ENCODE data around the gene HDGF.

The HDGF gene

DNA sequence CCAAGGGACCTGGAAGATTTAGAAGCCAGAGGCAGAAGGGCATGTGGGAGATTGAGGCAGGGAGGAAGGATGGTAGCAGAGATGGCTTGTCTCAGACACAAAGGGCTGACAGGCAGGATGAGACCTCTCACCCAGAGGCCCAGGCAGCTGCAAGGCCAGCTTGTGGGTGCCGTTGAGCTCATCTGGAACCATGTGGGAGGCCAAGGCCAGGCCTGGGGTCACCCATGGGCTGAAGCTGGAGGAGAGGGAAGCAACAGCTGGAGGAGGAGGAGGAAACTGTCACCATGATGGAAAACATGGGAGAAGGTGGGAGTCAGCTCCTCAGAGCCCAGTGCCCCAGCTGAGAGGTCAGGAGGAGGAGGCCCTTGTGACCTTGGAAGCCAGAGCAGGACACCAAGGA, 52.5 kb downstream of the HDGF start:
- no peak for DNase-seq (ENCODE audit: low read depth in 2 of 2)

DNA sequence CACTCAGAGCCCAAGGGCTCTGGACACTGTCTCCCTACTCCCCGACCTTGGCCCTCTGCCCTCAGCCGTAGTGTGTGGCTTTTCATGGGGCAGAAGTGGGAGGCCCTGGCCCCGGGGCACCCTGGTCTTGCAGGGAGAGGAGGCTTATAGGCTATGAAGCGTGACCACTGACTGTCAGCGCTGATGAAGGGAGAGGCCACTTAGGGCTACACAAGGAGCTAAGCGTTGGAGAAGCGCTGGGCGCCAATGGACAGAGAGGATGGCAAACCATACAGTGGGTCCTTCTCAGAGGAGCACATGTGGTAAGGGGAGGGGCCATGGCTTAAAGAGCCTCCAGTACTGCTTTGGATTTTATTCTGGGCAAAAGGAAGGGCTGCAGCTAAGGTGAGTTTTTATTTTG, 54.0 kb downstream of the HDGF start:
- no peak for DNase-seq (ENCODE audit: low read depth in 2 of 2)

DNA sequence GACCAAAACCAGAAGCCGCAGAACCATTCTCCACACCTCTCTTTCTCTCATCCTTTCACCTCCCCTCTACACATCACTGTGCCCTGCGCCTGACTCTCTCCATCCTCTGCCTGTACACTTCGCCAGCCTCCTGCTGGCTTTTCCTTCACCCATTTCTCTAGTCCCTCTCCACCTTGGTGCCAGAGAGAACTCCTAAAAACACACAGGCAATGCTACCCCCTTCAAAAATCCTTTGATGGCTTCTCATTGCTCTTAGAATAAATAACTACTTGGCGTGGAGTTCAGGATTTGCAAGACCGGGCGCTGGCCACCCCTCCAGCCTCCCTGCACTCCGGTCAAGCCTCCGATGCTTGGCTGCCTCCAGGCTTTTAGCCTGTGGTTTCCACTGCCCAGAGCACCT, 54.7 kb downstream of the HDGF start:
- DNase-seq (ENCODE audit: low read depth in 2 of 2) = no peak

DNA sequence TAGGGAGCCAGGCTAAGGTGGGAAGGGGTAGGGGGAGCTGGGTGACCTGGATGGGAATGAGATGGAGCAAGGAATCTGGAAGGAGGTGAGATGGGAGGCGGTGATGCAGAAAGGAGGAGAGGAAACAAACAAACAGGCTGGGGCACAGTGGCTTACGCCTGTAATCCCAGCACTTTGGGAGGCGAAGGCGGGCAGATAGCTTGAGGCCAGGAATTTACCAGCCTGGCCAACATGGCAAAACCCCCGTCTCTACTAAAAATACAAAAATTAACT, 56.8 kb downstream of the HDGF start:
- DNase-seq (ENCODE audit: low read depth in 2 of 2) = no peak

DNA sequence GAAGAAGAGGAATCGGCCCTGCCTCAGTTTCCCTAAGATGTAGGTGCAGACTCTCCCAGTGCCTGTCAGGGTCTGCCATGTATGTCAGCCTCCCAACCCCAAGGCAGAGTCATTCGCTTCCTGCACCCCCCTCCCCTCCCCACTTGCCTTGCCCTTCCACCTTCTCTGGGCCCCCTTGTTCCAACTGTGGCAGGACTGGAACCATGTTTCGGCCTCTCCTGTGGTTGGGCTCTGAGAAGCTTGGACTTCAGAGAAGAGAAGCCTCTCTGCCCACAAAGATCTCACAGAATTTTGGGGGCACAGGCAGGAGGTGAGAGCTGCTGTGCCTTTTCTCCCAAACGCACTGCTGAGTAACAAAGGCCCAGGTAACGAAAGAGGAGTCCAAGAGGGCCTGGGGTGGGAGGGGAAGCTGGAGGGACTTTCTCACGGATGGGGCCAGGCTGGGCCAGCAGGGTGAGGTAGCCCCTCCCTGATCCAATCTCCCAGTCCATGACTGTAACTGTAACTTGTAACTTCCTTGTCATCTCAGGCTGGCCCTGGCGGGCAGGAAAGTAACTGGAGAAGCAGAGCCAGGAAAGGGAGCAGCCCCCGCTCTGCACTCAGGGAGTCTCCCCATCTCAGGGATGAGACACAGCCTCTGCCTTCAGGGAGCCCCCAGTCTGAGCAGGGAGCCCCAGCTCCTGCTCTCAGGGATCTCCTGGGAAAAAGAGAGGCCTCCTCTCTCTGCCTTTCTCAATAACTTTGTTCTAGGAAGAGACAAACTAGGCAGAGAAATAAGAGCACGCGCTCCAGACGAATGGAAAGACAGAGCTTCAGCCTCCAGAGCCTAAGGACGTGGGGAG, 57.4 kb downstream of the HDGF start:
- DNase-seq (ENCODE audit: low read depth in 2 of 2) = no peak

DNA sequence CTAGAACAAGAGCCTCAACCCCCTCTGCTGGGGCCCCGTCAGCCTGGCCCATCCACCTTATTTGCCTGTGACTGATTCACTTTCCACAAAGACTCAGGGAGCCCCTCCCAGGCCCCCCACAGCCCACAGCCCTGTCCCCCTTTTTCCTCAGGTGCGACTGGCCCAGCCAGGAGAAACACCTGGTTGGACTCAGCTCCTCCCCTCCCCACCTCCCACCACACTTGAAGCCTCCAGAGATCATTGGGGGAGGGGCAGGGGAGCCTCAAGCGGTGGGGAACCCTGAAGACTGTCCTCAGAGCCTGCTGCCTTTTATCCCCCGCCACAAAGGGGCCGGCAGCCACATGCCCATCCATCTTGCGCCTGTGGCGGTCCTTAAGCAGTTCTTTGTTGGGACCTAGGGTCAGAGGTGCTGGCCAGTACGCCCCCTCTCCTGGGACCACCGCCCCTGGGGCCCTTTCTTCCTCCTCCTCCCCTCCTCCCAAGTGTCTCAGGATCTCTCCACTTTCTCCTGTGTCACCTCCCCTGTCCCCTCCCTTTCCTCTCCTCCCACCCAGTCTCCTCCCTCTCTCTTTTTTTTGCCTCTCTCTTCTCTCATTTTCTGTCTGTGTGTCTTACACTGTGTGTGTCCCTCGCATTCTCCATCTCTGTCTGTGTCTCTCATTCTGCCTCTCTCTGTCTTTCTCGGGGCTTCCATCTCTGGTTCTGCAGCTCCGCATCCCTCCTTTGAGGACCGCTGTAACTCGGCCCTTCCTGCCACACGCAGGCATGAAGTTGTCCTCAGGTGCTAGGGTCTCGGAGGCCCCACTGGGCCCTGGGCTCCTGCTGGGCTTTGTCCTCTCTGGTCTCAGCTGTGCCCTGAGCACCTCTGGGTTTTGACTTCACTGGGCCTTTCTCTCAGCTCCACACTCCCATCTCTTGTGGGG, 58.3 kb downstream of the HDGF start:
- no peak for DNase-seq (ENCODE audit: low read depth in 2 of 2)

DNA sequence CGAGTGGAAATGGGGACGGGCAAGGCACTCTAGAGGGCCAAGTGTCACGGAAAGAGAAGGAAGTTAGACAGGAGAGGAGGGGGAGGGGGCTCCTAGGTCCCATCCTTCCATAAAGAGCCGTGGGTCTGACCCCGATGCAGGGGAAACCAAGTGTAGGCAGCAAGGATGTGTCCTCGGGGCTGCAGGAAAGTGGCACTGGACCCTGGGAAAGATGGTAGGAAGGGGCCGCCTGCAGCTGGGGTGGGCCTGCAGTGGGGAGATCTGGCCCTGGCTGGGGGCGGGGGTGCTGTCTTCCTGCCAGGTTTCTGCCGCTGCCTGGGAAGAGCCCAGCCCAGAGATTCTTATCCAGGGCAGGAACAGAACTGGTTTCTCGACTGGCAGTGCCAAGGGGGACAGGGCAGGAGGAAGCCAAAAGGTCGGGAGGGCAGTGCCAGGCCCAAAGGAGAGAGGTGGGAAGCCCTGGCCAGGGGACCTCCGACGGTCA, 59.0 kb downstream of the HDGF start:
- DNase-seq (ENCODE audit: low read depth in 2 of 2) = no peak

Data from stimulated activated CD8-positive, alpha-beta memory T cell treated with anti-CD3 and anti-CD28 coated beads, Interleukin-2, amount 100 ng/mL, for 1 hour (primary cell).